GM19324 (cell line): ENCODE results near the gene HBB.
A peak's percentile ranks its signal among the peaks of the same experiment; 100 is the strongest.
"Not testable (repeated sequence)": the region's sequence is repeated elsewhere in the genome, so short reads cannot be mapped to it uniquely, and the experiment has no call there.

Experiments used
- ATAC-seq: cut with Tn5 transposase; IDR thresholded peaks from one replicate; pipeline ENCODE4 v1.9.1; 2021; ENCODE audit warnings: mild to moderate bottlenecking, moderate library complexity; ENCODE audit not compliant: unreplicated experiment, low FRiP score

Gene HBB

DNA sequence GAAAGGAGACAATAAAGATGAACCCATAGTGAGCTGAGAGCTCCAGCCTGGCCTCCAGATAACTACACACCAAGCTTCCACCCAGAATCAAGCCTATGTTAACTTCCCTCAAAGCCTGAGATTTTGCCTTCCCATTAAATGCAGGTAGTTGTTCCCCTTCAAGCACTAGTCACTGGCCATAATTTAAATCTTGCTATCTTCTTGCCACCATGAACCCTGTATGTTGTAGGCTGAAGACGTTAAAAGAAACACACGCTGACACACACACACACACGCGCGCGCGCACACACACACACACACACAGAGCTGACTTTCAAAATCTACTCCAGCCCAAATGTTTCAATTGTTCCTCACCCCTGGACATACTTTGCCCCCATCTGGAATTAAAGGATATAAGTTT lies 21.6 kb upstream of the HBB start:
- ATAC-seq: not testable (repeated sequence)

DNA sequence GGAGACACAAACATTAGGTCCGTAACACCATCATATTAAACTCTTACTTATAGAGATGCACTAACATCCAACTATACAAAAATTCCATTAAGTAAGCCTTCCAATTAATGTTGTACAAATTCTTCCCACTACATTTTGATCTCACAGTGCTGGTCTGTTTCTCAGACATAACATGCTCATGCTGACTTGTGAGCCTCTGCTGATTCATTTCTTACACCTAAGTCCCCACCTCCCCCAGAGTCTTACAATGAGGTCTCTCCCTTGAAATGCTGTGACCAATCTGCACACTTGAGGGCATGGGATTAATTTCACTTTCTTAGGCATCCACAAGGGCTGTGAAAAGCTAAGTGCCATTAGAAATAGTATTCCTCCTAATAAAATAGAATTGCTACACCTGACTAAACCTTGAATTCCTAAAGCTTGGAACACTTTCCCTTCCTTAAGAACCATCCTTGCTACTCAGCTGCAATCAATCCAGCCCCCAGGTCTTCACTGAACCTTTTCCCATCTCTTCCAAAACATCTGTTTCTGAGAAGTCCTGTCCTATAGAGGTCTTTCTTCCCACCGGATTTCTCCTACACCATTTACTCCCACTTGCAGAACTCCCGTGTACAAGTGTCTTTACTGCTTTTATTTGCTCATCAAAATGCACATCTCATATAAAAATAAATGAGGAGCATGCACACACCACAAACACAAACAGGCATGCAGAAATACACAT lies 20.8 kb upstream of the HBB start:
- no peak for ATAC-seq

GRCh38 chr11:5246772-5247471 lies 20.1 kb upstream of the HBB start:
- no peak for ATAC-seq

DNA sequence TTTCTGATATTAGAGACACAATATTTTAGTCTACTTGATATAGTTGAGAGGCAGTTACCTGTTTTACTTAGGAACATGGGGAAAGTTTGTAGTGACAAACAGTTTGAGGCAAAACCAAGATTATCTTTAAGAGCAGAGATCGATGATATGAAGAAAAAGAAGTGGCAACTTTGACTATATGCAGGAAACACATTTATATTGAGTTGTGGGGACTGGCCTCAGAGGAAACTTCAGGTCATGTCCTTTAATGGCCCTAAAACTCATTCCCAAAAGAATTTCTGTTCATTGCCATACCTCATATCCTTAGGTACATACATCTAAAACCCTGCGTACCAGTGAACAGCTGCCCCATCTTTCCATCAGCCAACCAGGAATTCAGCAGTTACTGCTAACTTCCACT lies 18.3 kb upstream of the HBB start:
- no peak for ATAC-seq

DNA sequence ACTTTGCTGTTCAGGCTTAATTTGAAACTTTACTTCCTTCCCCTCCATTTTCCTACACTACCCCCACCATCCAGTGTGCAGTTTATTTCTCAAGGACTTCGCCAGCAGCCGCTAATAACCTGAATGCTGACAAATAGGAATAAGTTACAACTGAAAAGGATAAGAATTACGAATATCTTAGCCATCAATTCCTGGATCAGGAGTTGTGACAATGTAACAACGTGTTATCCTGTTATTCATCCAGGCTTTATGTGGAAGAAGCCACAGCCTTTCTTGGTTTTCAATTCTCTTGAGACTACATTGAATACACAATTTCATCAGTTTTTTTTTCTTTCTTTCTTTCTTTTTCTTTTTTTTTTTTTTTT lies 16.9 kb upstream of the HBB start:
- no peak for ATAC-seq

- ATAC-seq: no peak
Observed at GRCh38 chr11:5242933-5243815, 16.3 kb upstream of the HBB start.

DNA sequence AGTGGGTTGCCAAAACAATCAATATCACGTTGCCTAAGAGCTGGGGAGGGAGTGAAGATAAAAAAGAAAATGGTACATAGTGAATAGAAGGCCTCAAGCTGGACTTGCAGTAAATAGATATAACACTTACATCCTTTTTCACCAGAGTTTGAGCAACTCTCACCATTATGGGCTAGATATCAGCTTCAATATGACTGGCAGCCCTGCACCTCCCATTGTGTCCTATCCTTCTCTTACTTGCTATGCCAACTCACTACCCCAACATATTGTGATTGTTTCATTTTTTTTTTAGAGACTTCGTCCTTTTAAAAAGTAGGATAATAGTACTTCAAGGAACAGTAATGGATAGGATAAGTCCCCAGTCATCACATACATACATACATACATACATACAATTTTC lies 15.3 kb upstream of the HBB start:
- no peak for ATAC-seq

- no peak for ATAC-seq
Observed at GRCh38 chr11:5241458-5241857, 14.6 kb upstream of the HBB start.

DNA sequence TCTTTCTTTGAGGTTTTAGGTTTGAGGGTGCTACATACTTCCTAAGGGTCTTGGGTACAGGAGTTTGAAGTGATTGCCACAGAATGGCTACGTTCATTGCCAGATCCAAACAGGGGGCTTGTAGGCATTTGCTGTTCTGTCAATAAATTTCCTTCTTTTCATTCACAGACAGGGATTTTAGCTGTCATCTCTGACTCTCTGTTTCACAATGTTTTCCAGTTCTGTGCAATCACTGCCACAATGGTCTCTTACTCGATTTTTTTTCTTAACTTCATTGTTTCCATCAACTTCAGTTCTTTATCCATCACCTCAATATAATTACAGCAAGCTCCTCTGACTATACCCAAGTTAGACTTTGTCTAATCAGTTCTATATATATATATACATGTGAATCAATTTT lies 13.6 kb upstream of the HBB start:
- ATAC-seq: no peak

GRCh38 chr11:5240056-5240455 lies 13.2 kb upstream of the HBB start:
- no peak for ATAC-seq

DNA sequence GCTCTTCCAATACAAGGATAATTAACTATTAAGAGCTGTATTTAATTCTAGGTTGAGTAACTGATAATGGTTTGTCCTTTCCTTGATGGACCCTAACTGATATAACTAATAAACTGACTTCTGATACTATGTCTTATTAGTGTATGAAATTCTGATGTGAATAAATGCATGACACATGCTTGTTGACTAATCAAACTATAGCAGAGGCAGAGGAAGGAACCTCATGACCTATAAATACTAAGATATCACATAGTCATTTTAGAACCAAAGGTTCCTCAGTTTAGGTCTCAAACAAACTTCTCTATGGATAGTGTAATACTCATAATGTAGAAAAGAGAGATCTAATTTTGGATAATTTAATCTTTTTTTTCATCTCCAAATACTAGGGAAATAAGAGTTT lies 12.2 kb upstream of the HBB start:
- no peak for ATAC-seq

DNA sequence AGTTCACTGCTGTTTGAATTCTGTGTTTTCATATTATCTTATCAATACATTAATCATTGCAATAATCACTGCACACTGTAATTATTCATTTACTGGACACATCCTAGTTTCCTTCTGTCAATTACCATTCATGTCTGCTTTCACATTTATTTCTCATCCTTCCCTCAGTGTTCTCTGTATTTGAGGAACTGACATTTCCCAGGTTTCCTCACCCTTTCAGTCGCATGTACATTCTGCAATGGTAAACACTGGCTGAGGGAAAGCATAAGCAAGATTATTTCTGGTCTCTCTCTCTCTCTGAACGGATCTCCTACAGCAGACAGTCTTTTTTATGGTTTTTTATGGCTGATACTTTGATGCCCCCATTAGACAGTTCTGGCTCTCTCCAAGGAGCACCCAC lies 11.6 kb upstream of the HBB start:
- ATAC-seq: no peak

GRCh38 chr11:5237420-5237819 lies 10.5 kb upstream of the HBB start:
- ATAC-seq: no peak

- ATAC-seq: no peak
Observed at GRCh38 chr11:5235364-5236095, 8.7 kb upstream of the HBB start.

DNA sequence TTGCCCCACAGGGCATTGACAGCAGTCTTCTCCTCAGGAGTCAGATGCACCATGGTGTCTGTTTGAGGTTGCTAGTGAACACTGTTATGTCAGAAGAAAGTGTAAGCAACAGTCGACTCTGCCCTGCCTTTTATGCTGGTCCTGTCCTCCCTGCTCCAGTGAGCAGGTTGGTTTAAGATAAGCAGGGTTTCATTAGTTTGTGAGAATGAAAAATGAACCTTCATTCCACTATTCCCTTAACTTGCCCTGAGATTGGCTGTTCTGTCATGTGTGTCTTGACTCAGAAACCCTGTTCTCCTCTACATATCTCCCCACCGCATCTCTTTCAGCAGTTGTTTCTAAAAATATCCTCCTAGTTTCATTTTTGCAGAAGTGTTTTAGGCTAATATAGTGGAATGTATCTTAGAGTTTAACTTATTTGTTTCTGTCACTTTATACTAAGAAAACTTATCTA lies 7.5 kb upstream of the HBB start, which contains the start of gene HBD:
Gene HBD (minus strand): TSS at position 103 of the 454 bp plus-strand sequence. CDS start 50 bp downstream, at position 53.
- ATAC-seq: peak; percentile 58

DNA sequence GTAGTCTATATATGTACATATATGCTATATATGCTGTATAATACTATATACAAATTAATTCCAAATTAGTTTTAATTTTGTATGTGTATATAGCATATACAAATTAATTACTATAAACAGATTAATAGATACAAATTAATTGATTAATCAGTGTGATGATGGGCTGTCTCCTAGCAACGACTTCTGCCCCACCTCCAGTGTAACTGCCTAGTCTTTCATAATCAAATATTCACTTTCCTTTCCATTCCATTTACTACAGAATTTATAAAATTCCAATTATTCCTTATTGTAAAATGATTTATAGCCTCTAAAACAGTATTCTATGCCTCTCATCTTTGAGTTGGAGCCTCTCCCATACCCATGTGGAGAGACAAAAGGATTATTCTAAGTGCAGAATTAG lies 6.4 kb upstream of the HBB start:
- ATAC-seq: no peak

GRCh38 chr11:5232821-5233220 lies 6.0 kb upstream of the HBB start:
- ATAC-seq: no peak

- ATAC-seq: no peak
Observed at GRCh38 chr11:5232176-5232575, 5.3 kb upstream of the HBB start.

GRCh38 chr11:5231111-5231510 lies 4.2 kb upstream of the HBB start:
- no peak for ATAC-seq

DNA sequence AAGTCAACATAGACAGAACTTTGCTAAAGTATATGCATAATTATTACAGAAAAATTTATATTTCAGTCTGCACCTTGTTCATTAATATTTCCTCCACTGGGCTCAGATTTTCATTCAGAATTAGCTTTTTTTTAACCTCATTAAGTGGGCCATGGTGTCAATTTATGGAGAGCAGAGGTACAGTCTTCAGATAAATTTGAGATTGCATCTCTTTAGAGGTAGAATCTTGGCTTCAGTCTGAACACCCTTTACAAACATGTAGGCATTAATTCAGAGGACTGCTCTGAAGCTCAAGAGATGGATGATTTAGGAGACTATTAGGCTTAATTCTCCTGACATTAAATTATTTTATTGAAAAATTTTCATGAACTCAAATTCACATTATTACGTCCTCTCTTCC lies 3.4 kb upstream of the HBB start:
- no peak for ATAC-seq

DNA sequence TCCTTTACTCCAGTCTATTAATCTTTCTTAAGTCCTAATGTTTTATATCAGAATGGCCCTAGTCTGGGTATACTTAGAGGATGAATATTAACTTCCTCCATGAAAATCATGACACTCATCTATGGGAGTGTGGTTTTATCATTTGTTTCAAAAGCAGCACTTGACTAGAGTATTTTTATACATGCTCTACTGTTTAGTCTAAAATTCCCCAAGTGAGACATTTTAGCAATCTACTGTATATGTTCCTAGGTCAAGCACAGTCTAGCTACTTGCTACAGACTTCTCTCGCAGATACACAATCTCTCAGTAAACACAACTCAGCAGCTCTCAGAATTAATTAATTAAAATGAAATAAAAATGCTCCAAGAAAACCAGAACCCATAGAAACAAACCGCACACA lies 2.9 kb upstream of the HBB start:
- no peak for ATAC-seq
